Measurements from ENCODE around the gene RUFY3. TPM values are rescaled to one million over a fixed set of nuclear protein-coding genes. Genes with fewer than 3 reads are reported as not detected.

Gene RUFY3, protein sequence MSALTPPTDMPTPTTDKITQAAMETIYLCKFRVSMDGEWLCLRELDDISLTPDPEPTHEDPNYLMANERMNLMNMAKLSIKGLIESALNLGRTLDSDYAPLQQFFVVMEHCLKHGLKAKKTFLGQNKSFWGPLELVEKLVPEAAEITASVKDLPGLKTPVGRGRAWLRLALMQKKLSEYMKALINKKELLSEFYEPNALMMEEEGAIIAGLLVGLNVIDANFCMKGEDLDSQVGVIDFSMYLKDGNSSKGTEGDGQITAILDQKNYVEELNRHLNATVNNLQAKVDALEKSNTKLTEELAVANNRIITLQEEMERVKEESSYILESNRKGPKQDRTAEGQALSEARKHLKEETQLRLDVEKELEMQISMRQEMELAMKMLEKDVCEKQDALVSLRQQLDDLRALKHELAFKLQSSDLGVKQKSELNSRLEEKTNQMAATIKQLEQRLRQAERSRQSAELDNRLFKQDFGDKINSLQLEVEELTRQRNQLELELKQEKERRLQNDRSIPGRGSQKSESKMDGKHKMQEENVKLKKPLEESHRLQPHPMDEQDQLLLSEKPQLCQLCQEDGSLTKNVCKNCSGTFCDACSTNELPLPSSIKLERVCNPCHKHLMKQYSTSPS
- 26.2 and 52.1 TPM in 2 replicates for total RNA-seq

DNA sequence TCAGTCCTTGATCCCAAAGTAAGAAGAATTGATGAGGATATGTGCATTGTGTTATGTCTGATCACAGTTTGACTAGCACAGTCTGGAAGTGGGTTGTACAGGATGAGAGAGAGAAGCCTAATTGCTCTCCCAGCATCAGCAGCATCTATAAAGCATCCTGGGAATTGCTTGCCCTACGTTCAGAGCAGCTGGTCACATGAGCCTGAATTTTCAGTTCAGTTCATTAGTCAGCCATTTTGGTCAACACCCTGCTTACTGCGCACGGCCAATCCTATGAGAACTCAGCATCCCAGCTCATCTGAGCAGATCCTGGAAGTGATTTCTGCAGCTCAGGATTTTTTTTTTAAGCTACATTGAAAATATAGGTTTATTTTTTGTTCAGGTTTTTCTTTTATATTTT is at the start of gene RUFY3:
Gene RUFY3, plus strand, starts transcription at position 218 of the 400 bp plus-strand sequence. CDS start 610 bp downstream, outside the sequence.

DNA sequence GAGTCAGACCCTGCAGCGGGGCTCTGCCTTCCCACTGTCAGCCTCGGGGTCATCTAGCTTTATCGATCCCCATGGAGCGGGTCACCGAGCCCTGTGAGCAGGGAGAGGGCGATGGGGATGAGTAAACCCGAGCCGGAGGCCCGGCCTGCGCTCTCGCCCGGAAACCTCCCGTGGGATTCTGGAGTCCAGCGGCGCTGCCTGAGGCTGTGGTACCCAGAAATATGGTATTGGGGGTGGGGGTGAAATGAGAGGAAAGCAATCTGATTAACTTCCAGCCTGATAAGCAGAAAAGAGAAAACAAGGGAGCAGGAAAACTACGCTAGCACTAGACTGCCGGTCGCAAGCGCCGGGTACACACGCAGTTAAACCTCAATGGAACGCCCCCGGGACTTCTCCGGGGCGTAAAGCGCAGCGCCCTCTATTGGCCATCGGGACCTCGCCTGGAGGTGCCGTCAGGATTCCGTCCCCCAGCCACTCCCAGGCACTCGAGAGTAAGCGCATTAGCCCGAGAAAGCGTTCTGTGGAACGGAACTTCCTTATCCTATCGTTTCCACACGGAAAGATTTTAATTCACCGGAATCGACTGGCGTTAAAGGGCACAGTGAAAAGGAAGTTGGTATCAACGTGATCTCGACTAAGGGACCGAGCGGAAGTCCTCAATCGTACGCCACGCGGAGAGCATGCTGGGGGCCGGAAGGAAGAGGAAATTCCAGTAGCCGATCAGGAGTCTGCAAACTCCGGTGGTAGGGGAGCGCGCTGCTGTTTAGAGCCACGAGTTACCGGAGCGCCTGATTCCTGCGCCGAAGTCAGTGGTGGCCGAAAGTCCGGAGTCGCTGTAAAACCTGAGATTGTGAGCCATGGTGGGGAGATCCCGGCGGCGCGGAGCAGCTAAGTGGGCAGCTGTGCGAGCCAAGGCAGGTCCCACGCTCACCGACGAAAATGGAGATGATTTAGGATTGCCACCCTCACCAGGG is 33.7 kb upstream of the RUFY3 start, which contains the start of gene UTP3:
Gene UTP3, plus strand, starts transcription at position 712 of the 974 bp plus-strand sequence. Its CDS starts 146 bp downstream, at position 858.

DNA sequence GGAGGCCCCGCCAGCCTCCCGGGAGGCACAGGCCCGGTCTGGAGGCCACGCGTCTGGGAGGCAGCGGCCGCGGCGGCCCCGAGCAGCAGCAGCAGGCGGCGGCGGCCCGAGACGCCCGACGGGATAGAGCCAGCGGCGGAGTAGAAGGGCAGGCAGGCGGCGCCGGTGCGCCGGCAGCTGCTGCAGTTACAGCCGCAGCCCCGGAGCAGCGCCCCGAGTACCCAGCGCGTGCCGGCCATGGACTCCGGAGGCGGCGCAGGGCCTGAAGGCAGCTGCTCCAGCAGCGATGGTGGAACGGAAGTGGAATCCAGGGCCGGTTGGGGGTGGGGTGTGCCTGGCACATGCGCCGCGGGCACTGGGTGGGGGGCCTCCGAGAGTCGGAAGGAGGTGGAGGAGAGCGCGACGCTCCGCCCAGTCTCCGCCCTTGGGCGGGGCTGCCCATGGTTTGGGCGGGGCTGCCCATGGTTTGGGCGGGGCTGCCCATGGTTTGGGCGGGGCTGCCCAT is 117.9 kb downstream of the RUFY3 start, which contains the start of gene GRSF1:
Gene GRSF1, minus strand, starts transcription at position 302 of the 505 bp plus-strand sequence. Its CDS starts 63 bp downstream, at position 239.

Other genes with a start within 250 kb of the RUFY3 start
- gene MUC7, start 249.8 kb upstream of the RUFY3 start, total RNA-seq, result not detected in 2 replicates
- gene AMTN, start 203.4 kb upstream of the RUFY3 start, total RNA-seq, result not detected in 2 replicates
- not detected in 2 replicates for gene AMBN, start 129.7 kb upstream of the RUFY3 start, total RNA-seq
- gene ENAM, start 93.2 kb upstream of the RUFY3 start, total RNA-seq, result not detected in 2 replicates
- gene JCHAIN, start 55.5 kb upstream of the RUFY3 start, total RNA-seq, result not detected in 2 replicates
- 16.7 and 27.6 TPM in 2 replicates for gene UTP3, start 33.4 kb upstream of the RUFY3 start, total RNA-seq
- gene GRSF1, start 117.9 kb downstream of the RUFY3 start, total RNA-seq, result 54.9 and 83.3 TPM in 2 replicates
- gene MOB1B, start 180.4 kb downstream of the RUFY3 start, total RNA-seq, result 7.1 and 17.2 TPM in 2 replicates

Data from bladder microvascular endothelial cell (primary cell).